Fibroblast of skin of left quadriceps (primary cell): ENCODE results near the gene RASAL3.
"Not testable (repeated sequence)": the region's sequence is repeated elsewhere in the genome, so short reads cannot be mapped to it uniquely, and the experiment has no call there.

Experiments
- DNase-seq, 2 experiments: peaks; one replicate each; pipeline ENCODE4 v3.0.0-alpha.2; 2013; ENCODE audit warnings: low read depth in 2 of 2

The RASAL3 gene

GRCh38 chr19:15473821-15474220 is 9.5 kb upstream of the RASAL3 start:
- not testable (repeated sequence) for DNase-seq

- no peak for DNase-seq
These were observed 7.3 kb upstream of the RASAL3 start for GRCh38 chr19:15471639-15472101.

- DNase-seq, result no peak
These were observed 5.4 kb upstream of the RASAL3 start for GRCh38 chr19:15469513-15470297.

- DNase-seq, result no peak
These were observed 4.5 kb upstream of the RASAL3 start for GRCh38 chr19:15468675-15469512.

GRCh38 chr19:15467734-15468214 is 3.4 kb upstream of the RASAL3 start:
- DNase-seq, result no peak

- no peak for DNase-seq
These were observed 2.7 kb upstream of the RASAL3 start for GRCh38 chr19:15466851-15467733.

- no peak for DNase-seq
These were observed 428 bp downstream of the RASAL3 start for GRCh38 chr19:15463861-15464371.

GRCh38 chr19:15461694-15462093 is 2.6 kb downstream of the RASAL3 start:
- DNase-seq, result no peak

- no peak for DNase-seq
These were observed 6.5 kb downstream of the RASAL3 start for GRCh38 chr19:15457701-15458484.

- no peak for DNase-seq
These were observed 7.3 kb downstream of the RASAL3 start for GRCh38 chr19:15456871-15457700.

- DNase-seq, result no peak
These were observed 7.9 kb downstream of the RASAL3 start for GRCh38 chr19:15456441-15456840.

- no peak for DNase-seq
These were observed 8.3 kb downstream of the RASAL3 start for GRCh38 chr19:15455996-15456395.

- no peak for DNase-seq
These were observed 10.2 kb downstream of the RASAL3 start for GRCh38 chr19:15453906-15454860.

GRCh38 chr19:15453091-15453578 is 11.2 kb downstream of the RASAL3 start:
- DNase-seq, result no peak

GRCh38 chr19:15452111-15453047 is 12.0 kb downstream of the RASAL3 start:
- DNase-seq, result peak; percentile 50 to 51

- DNase-seq, result no peak
These were observed 13.8 kb downstream of the RASAL3 start for GRCh38 chr19:15450528-15450890.
